DOHH2 (cell line): ENCODE data around the gene EBLN1.

ENCODE experiments used
- H3F3A ChIP-seq: fragments of 200-600 bp; sonication (generic), shearing (Covaris generic); 2 replicates; pipeline ENCODE4 v1.6.0; 2016; ENCODE audit warnings: antibody characterized with exemption, mild to moderate bottlenecking; ENCODE audit not compliant: control insufficient read depth, insufficient read depth
- H3K27ac ChIP-seq: fragments of 200-600 bp; sonication (generic); 2 replicates; pipeline ENCODE4 v1.5.1; 2014; ENCODE audit warnings: low read depth, mild to moderate bottlenecking, low read length, moderate library complexity
- H3K27me3 ChIP-seq: fragments of 200-600 bp; sonication (generic); 2 replicates; pipeline ENCODE4 v1.6.1; 2014; ENCODE audit warnings: mild to moderate bottlenecking, low read length, mixed read lengths; ENCODE audit not compliant: control insufficient read depth
- H3K36me3 ChIP-seq: fragments of 200-600 bp; sonication (generic); 2 replicates; pipeline ENCODE4 v1.6.1; 2014; ENCODE audit warnings: mild to moderate bottlenecking, low read length, moderate library complexity, mixed read lengths; ENCODE audit not compliant: control insufficient read depth
- H3K4me1 ChIP-seq: fragments of 200-600 bp; sonication (generic); 2 replicates; pipeline ENCODE4 v1.6.1; 2014; ENCODE audit warnings: mild to moderate bottlenecking, low read length, mixed read lengths; ENCODE audit not compliant: control insufficient read depth
- H3K4me2 ChIP-seq: fragments of 200-600 bp; sonication (generic); 2 replicates; pipeline ENCODE4 v1.6.0; 2014; ENCODE audit warnings: mild to moderate bottlenecking, low read length, moderate library complexity
- H3K4me3 ChIP-seq: fragments of 200-600 bp; sonication (generic); 2 replicates; pipeline ENCODE4 v1.5.1; 2014; ENCODE audit warnings: mild to moderate bottlenecking, low read length, mixed read lengths
- H3K79me2 ChIP-seq: fragments of 200-600 bp; sonication (generic); 2 replicates; pipeline ENCODE4 v1.6.1; 2014; ENCODE audit warnings: mild to moderate bottlenecking, low read length, mixed read lengths; ENCODE audit not compliant: control insufficient read depth
- H3K9me2 ChIP-seq: fragments of 200-600 bp; sonication (generic); replicated peaks from 2 replicates; pipeline ENCODE4 v1.6.1; 2014; ENCODE audit warnings: mild to moderate bottlenecking, low read length, mixed read lengths; ENCODE audit not compliant: control insufficient read depth
- H3K9me3 ChIP-seq: fragments of 200-600 bp; sonication (generic); 2 replicates; pipeline ENCODE4 v1.6.1; 2014; ENCODE audit warnings: antibody characterized with exemption, low read length, mixed read lengths; ENCODE audit not compliant: control insufficient read depth, insufficient read depth
- H4K20me1 ChIP-seq: fragments of 200-600 bp; sonication (generic); 2 replicates; pipeline ENCODE4 v1.6.0; 2014; ENCODE audit warnings: low read depth, mild to moderate bottlenecking, antibody characterized with exemption, low read length, moderate library complexity; ENCODE audit not compliant: control insufficient read depth, insufficient read depth
- CTCF ChIP-seq: fragments of 200-600 bp; sonication (generic); IDR thresholded peaks from one replicate; pipeline ENCODE4 v1.5.1; 2014; ENCODE audit warnings: antibody characterized with exemption, mild to moderate bottlenecking, low read depth, low read length; ENCODE audit not compliant: poor library complexity, severe bottlenecking
- EZH2phosphoT487 ChIP-seq: fragments of 200-600 bp; sonication (generic); IDR thresholded peaks from 2 replicates; pipeline ENCODE4 v1.6.1; 2017; ENCODE audit warnings: borderline replicate concordance, mild to moderate bottlenecking, antibody characterized with exemption, low read length, moderate library complexity, mixed read lengths

The EBLN1 gene

GRCh38 chr10:22259280-22259679 is 41.5 kb upstream of the EBLN1 start:
- Histone ChIP-seq H3K27me3 (peaks cover 43% of the 10 kb centered on the region), H3K9me2 (no peaks in the 10 kb centered on the region), H4K20me1 (no peaks in the 10 kb centered on the region), H3K36me3 (no peaks in the 10 kb centered on the region), H3K79me2 (no peaks in the 10 kb centered on the region), H3K4me3 (no peak overlapping the region), H3K9me3 (no peaks in the 10 kb centered on the region), H3F3A (0 out of 2 replicates have a peak, but pooled peaks cover 3% of the 10 kb centered on the region), H3K4me2 (no peak overlapping the region), H3K27ac (no peak overlapping the region), H3K4me1 (no peaks in the 10 kb centered on the region)
- TF ChIP-seq CTCF (peak; percentile 15), EZH2phosphoT487 (no peak)

GRCh38 chr10:22258471-22258870 is 40.7 kb upstream of the EBLN1 start:
- Histone ChIP-seq H3K27ac (no peak overlapping the region), H3F3A (0 out of 2 replicates have a peak, but pooled peaks cover 8% of the 10 kb centered on the region), H3K27me3 (peaks cover 51% of the 10 kb centered on the region), H3K9me2 (no peaks in the 10 kb centered on the region), H3K4me2 (no peak overlapping the region), H4K20me1 (no peaks in the 10 kb centered on the region), H3K79me2 (no peaks in the 10 kb centered on the region), H3K4me3 (no peak overlapping the region), H3K9me3 (no peaks in the 10 kb centered on the region), H3K36me3 (no peaks in the 10 kb centered on the region), H3K4me1 (no peaks in the 10 kb centered on the region)
- TF ChIP-seq CTCF (no peak), EZH2phosphoT487 (no peak)

- Histone ChIP-seq H3K27me3 (peaks cover 79% of the 10 kb centered on the region), H3K4me3 (no peak overlapping the region), H4K20me1 (no peaks in the 10 kb centered on the region)
Observed at GRCh38 chr10:22253580-22253882, 35.7 kb upstream of the EBLN1 start.

More at GRCh38 chr10:22253580-22253882, 35.7 kb upstream of the EBLN1 start:
- no peaks in the 10 kb centered on the region for H3K36me3 ChIP-seq
- H3K4me2 ChIP-seq = no peak overlapping the region
- no peak for TF ChIP-seq CTCF
- TF ChIP-seq EZH2phosphoT487 = no peak; the same call in 1 of the 2 replicates
- no peaks in the 10 kb centered on the region for H3K9me3 ChIP-seq
- peaks cover 20% of the 10 kb centered on the region for H3K4me1 ChIP-seq
- no peaks in the 10 kb centered on the region for H3K79me2 ChIP-seq
- no peaks in the 10 kb centered on the region for H3K9me2 ChIP-seq
- no peak overlapping the region for H3K27ac ChIP-seq
- peaks cover 11% of the 10 kb centered on the region; the same call in 1 of the 2 replicates for H3F3A ChIP-seq
